Suprapubic skin (tissue), 4 donors: ENCODE data around the gene IFIH1.

Experiments used
- EP300 ChIP-seq: sonication (generic); formaldehyde crosslinking; IDR thresholded peaks from one replicate; pipeline ENCODE4 v1.6.1; 2017; ENCODE audit warnings: antibody characterized with exemption
- POLR2A ChIP-seq, 2 donors: fragments of 450-650 bp; IDR thresholded peaks; one replicate each; pipeline ENCODE4 v1.6.1; 2017; ENCODE audit warnings: antibody characterized with exemption in 2 of 2, mild to moderate bottlenecking in 2 of 2, moderate library complexity in 2 of 2
- POLR2AphosphoS5 ChIP-seq, 3 donors: sonication (generic); formaldehyde crosslinking; IDR thresholded peaks; one replicate each; pipeline ENCODE4 v1.6.1; 2017; ENCODE audit warnings: antibody characterized with exemption in 3 of 3
- TF ChIP-seq, protein P1 (sequence below), 2 donors: fragments of 200-600 bp in 1 of 2; fragments of 450-650 bp in 1 of 2; sonication (generic) in 1 of 2; IDR thresholded peaks; one replicate each; pipeline ENCODE4 v1.5.1; 2016 to 2019; ENCODE audit warnings: antibody characterized with exemption in 2 of 2, mild to moderate bottlenecking in 1 of 2, moderate library complexity in 1 of 2

DNA sequence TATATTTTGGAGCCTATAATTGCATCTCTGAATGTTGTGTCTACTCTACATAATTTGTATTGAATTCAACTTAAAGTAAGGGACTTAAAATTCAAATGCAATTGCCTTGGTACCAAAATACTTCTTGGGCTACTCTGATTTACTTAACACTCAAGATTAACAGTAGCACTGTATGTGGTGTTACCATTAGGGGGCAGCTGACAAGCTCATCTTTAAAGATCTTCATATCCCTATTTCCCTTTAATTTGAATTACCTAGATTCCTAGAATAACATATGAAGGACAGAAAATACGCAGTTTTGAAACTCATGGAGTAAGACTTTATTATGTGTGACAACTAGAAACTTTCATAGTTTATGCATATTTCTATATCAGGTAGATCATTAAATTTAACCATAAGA lies 37.8 kb downstream of the IFIH1 start:
- TF ChIP-seq, protein P1, sequence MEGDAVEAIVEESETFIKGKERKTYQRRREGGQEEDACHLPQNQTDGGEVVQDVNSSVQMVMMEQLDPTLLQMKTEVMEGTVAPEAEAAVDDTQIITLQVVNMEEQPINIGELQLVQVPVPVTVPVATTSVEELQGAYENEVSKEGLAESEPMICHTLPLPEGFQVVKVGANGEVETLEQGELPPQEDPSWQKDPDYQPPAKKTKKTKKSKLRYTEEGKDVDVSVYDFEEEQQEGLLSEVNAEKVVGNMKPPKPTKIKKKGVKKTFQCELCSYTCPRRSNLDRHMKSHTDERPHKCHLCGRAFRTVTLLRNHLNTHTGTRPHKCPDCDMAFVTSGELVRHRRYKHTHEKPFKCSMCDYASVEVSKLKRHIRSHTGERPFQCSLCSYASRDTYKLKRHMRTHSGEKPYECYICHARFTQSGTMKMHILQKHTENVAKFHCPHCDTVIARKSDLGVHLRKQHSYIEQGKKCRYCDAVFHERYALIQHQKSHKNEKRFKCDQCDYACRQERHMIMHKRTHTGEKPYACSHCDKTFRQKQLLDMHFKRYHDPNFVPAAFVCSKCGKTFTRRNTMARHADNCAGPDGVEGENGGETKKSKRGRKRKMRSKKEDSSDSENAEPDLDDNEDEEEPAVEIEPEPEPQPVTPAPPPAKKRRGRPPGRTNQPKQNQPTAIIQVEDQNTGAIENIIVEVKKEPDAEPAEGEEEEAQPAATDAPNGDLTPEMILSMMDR (IDR thresholded peaks at IDR 0.05) = no peak
- TF ChIP-seq POLR2A (IDR thresholded peaks at IDR 0.05) = no peak
- TF ChIP-seq EP300 = no peak
- TF ChIP-seq POLR2AphosphoS5 (IDR thresholded peaks at IDR 0.05) = no peak
